Testis (tissue), 3 donors: Measurements from ENCODE around the gene ASAP2. TPM values are rescaled to one million over a fixed set of nuclear protein-coding genes. Genes with fewer than 3 reads are reported as not detected.

Source experiments
- DNase-seq: peaks from one replicate; pipeline ENCODE4 v3.0.0-alpha.2; 2019
- H3K27ac ChIP-seq, 2 donors: fragments of 200-600 bp; sonication (generic); one replicate each; pipeline ENCODE4 v1.5.1; 2019
- H3K27me3 ChIP-seq: fragments of 200-600 bp; sonication (generic); one replicate; pipeline ENCODE4 v1.5.1; 2019
- H3K36me3 ChIP-seq: fragments of 200-600 bp; sonication (generic); one replicate; pipeline ENCODE4 v1.5.1; 2017; ENCODE audit warnings: low read depth; ENCODE audit errors: missing control alignments
- H3K4me1 ChIP-seq: fragments of 200-600 bp; sonication (generic); one replicate; pipeline ENCODE4 v1.5.1; 2019
- H3K4me3 ChIP-seq, 2 donors: fragments of 200-600 bp; sonication (generic); one replicate each; pipeline ENCODE4 v1.5.1; 2017 to 2019
- H3K9me3 ChIP-seq: fragments of 200-600 bp; sonication (generic); one replicate; pipeline ENCODE4 v1.5.1; 2017
- POLR2A ChIP-seq: fragments of 450-650 bp; IDR thresholded peaks from one replicate; pipeline ENCODE4 v1.6.1; 2017; ENCODE audit warnings: antibody characterized with exemption, mild to moderate bottlenecking, moderate library complexity
- WGBS, 2 donors: methylation state at CpG; one replicate each; pipeline ENCODE4 v1.1.5; 2018; 5-methylcytosine and 5-hydroxymethylcytosine counted together
- intact Hi-C: fragments of 100-400 bp; cut with DNase I; formaldehyde crosslinking; loops from one replicate; pipeline ENCODE4 v1.15.1; 2023; ENCODE audit warnings: low total_unique reads
- polyA plus RNA-seq: library from polyadenylated mRNA; stranded (reverse); fragments of 350-450 nt; fragmentation: Illumina TruSeq; extraction: RNeasy Lipid Tissue Mini Kit (QIAGEN cat#74804); gene quantifications from one replicate; pipeline ENCODE4 v1.2.3, GENCODE V29; 2014; ENCODE audit warnings: low read depth, low replicate concordance; ENCODE audit not compliant: insufficient read depth
- total RNA-seq, 2 donors: library from RNA; depleted of rRNA; stranded (reverse); fragments of >200 nt; gene quantifications; one replicate each; pipeline ENCODE4 v1.2.3, GENCODE V29; 2016
- TF ChIP-seq, protein P1 (sequence below), 3 experiments: fragments of 450-650 bp in 2 of 3; fragments of 200-600 bp in 1 of 3; sonication (generic) in 1 of 3; IDR thresholded peaks; one replicate each; pipeline ENCODE4 v1.5.1; 2016 to 2019; ENCODE audit warnings: antibody characterized with exemption in 3 of 3, mild to moderate bottlenecking in 2 of 3, moderate library complexity in 1 of 3

The ASAP2 gene
- total and polyA plus RNA-seq, 3 donors from 2014 or later, result 42.4 to 87.2 (median 79.0) TPM

DNA sequence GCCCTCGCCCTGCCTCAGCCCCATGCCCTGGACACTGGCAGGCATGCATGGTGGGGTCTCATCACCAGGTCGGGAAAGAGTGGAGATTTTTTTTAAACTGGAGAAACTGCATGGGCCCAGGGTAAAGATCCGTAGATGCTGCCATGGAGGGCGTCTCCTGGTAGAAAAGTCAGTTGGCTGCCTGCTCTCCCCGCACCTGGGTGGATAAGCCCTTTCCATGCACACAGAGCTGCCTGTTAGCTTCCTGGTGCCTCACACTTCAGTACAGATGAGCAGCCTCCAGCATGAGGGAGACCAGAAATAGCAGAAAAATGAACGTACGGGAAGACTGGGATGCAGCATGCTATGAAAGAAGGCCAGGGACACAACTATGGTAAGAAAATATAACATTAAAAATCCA is 92.0 kb downstream of the ASAP2 start:
- Histone ChIP-seq H3K4me1 (peaks cover 8% of the 10 kb centered on the region), H3K4me3 (no peak overlapping the region), H3K36me3 (no peaks in the 10 kb centered on the region), H3K9me3 (no peaks in the 10 kb centered on the region), H3K27ac (no peak overlapping the region), H3K27me3 (no peaks in the 10 kb centered on the region)
- intact Hi-C loops, result no loop called here
- 94 to 98% methylated on average over 6 to 7 of the region's 7 CpGs for WGBS, 2 donors
- no peak for DNase-seq
- no peak for TF ChIP-seq POLR2A
- TF ChIP-seq, protein P1, sequence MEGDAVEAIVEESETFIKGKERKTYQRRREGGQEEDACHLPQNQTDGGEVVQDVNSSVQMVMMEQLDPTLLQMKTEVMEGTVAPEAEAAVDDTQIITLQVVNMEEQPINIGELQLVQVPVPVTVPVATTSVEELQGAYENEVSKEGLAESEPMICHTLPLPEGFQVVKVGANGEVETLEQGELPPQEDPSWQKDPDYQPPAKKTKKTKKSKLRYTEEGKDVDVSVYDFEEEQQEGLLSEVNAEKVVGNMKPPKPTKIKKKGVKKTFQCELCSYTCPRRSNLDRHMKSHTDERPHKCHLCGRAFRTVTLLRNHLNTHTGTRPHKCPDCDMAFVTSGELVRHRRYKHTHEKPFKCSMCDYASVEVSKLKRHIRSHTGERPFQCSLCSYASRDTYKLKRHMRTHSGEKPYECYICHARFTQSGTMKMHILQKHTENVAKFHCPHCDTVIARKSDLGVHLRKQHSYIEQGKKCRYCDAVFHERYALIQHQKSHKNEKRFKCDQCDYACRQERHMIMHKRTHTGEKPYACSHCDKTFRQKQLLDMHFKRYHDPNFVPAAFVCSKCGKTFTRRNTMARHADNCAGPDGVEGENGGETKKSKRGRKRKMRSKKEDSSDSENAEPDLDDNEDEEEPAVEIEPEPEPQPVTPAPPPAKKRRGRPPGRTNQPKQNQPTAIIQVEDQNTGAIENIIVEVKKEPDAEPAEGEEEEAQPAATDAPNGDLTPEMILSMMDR (IDR thresholded peaks at IDR 0.05), result no peak

DNA sequence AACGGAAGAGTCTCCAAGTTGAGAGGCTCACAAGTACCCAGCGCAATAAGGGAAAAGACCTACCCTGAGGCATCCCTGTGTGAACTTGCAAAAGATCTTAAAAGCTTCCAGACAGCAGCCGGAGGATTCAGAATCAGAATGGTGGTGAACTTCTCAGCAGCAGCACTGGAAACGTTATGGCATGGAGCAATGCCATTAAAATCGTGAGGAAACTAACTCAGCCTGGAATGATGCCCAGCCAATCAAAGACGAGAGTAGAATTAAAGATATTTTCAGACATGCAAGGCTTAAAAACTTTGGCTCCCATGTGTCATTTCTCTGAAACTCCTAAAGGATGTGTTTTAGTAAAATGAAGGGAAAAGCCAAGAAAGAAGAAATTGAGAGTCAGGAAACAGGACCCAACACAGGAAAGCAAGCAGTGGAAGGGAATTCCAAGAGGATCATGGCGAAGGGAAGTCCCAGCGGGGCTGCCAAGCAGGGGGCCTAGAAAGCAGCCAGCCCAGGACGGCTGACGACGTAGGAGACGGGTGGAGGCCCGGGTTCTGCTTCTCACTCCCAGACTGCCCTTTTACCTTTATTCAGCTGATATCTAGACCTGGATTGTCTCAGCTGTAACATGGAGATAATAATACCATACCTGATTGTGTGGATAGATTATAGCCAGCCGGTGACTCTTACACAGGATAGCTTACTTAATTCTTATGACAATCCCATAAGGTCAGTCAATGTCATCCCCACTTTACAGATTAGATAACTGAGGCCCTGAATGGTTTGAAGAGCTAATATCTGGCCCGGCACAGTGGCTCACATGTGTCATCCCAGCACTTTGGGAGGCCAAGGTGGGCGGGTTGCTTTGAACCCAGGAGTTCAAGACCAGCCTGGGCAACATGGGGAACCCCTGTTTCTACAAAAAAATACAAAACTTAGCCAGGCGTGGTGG is 92.8 kb downstream of the ASAP2 start:
- H3K27me3 ChIP-seq, result no peaks in the 10 kb centered on the region
- H3K27ac ChIP-seq, result no peak overlapping the region
- DNase-seq, result no peak
- H3K9me3 ChIP-seq, result no peaks in the 10 kb centered on the region
- no peak overlapping the region for H3K4me3 ChIP-seq
- intact Hi-C loops, result no loop called here
- WGBS, 2 donors, result 83 to 89% methylated on average over 17 of the region's 17 CpGs
- no peak for TF ChIP-seq POLR2A
- TF ChIP-seq, protein P1 (IDR thresholded peaks at IDR 0.05), result no peak
- H3K4me1 ChIP-seq, result peaks cover 8% of the 10 kb centered on the region
- no peaks in the 10 kb centered on the region for H3K36me3 ChIP-seq

DNA sequence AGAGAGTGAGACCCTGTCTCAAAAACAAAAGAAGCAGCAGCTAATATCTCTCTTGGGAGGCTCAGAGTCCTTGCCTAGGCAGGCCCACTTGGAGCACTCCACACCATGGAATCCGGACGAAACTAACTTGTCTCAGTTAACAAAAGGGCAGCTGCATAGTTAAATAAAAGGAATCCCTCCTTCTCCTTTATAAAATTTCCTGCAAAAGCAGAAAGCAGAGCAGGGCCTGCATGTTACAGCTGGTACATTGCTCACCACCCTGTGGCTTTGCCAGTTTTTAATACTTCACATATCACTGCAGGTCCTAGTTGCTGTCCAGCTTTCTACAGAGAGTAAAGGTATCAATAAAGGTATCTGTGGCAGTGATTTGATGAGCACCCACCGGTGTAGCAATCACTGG is 93.6 kb downstream of the ASAP2 start:
- H3K4me1 ChIP-seq, result peaks cover 8% of the 10 kb centered on the region

DNA sequence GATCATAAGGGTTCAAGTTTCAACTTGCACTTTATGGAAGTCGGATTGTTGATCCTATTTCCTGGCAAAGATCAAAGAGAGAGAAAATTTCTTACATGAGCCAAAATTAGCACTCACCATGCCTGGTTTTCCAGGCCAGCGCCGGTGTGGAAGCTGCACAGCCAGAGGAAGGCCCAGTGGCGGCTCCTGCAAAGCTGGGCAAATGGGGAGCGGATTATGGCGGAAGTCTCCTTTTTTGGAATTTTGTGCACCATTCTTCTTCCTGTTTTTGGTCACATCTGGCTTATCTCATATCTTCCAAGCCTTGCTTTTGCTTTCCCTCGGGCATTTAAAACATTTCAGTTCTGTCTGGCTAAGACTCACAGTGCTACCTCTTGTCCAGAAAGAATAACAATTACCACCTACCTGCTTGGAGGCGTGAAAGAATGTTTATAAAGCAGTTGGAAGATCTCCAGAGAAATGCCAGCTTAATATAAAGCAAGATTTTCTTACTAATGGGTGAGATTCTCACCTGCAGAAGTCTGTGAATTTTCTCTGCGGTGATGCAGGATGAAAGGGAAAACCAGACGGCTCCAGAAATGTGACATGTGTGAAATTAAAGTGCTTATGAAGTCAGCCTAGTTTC is 94.3 kb downstream of the ASAP2 start:
- WGBS, 2 donors, result 81 to 85% methylated on average over 10 of the region's 10 CpGs
- DNase-seq, result no peak
- Histone ChIP-seq H3K27me3 (no peaks in the 10 kb centered on the region), H3K4me1 (peaks cover 8% of the 10 kb centered on the region), H3K4me3 (no peak overlapping the region), H3K27ac (no peak overlapping the region), H3K9me3 (no peaks in the 10 kb centered on the region), H3K36me3 (no peaks in the 10 kb centered on the region)
- intact Hi-C loops, result no loop called here
- TF ChIP-seq, protein P1 (IDR thresholded peaks at IDR 0.05), result no peak
- TF ChIP-seq POLR2A, result no peak

More for the DNA sequence above, 93.6 kb downstream of the ASAP2 start:
- H3K36me3 ChIP-seq, result no peaks in the 10 kb centered on the region
- TF ChIP-seq, protein P1 (IDR thresholded peaks at IDR 0.05), result no peak
- TF ChIP-seq POLR2A, result no peak
- intact Hi-C loops, result no loop called here
- no peak overlapping the region for H3K4me3 ChIP-seq
- no peaks in the 10 kb centered on the region for H3K9me3 ChIP-seq
- no peak for DNase-seq
- no peaks in the 10 kb centered on the region for H3K27me3 ChIP-seq
- no peak overlapping the region for H3K27ac ChIP-seq
- WGBS, 2 donors, result 65 to 76% methylated on average over 3 of the region's 3 CpGs
